HEK293 (cell line): Measurements from ENCODE around the gene AKAP4.

Experiments used
- CTCF ChIA-PET: fragments of 350-600 bp; formaldehyde crosslinking; extraction: SDS; loops from one replicate; lab custom pipeline; 2021; ENCODE audit warnings: antibody characterized with exemption; lab: Yijun Ruan, JAX
- POLR2A ChIA-PET: fragments of 300-600 bp; formaldehyde crosslinking; extraction: SDS; loops from one replicate; lab custom pipeline; 2020; ENCODE audit warnings: antibody characterized with exemption, inconsistent platforms; lab: Yijun Ruan, JAX
- H3K27ac ChIP-seq: fragments of 200-500 bp; sonication (Bioruptor generic); 2 replicates; pipeline ENCODE4 v1.5.1; 2014; ENCODE audit warnings: low read depth, low read length, control low read depth, inconsistent platforms; ENCODE audit errors: extremely low read depth
- H3K36me3 ChIP-seq, 2 experiments: fragments of 200-500 bp in 1 of 2; sonication (Bioruptor generic) in 1 of 2; 1 replicate in 1 of 2; 2 replicates in 1 of 2; pipeline ENCODE4 v1.5.1; 2014 to 2017; ENCODE audit warnings: inconsistent platforms in 2 of 2, low read length in 2 of 2; ENCODE audit not compliant: control insufficient read depth in 2 of 2, insufficient read depth in 1 of 2
- H3K4me1 ChIP-seq: fragments of 200-500 bp; sonication (Bioruptor generic); 2 replicates; pipeline ENCODE4 v1.5.1; 2014; ENCODE audit warnings: mild to moderate bottlenecking, low read length, inconsistent platforms; ENCODE audit not compliant: control insufficient read depth, insufficient read depth
- H3K4me3 ChIP-seq: 2 replicates; pipeline ENCODE4 v1.5.1; 2011; ENCODE audit warnings: low read depth, mild to moderate bottlenecking, control low read depth, low read length, moderate library complexity
- H3K9me3 ChIP-seq: fragments of 200-500 bp; sonication (Bioruptor generic); 2 replicates; pipeline ENCODE4 v1.5.1; 2014; ENCODE audit warnings: low read depth, low read length, inconsistent platforms; ENCODE audit not compliant: control insufficient read depth, insufficient read depth
- ATF2 ChIP-seq: fragments of 450-650 bp; formaldehyde crosslinking; IDR thresholded peaks from 2 replicates; pipeline ENCODE4 v1.5.1; 2016; ENCODE audit warnings: missing biosample characterization, missing genetic modification characterization, low read depth
- GLI2 ChIP-seq: fragments of 450-650 bp; formaldehyde crosslinking; IDR thresholded peaks from 2 replicates; pipeline ENCODE4; 2017; ENCODE audit warnings: missing biosample characterization, missing genetic modification characterization, low read depth, borderline replicate concordance
- IKZF3 ChIP-seq: fragments of 450-650 bp; IDR thresholded peaks from 2 replicates; pipeline ENCODE4 v1.5.0; 2018; ENCODE audit warnings: missing biosample characterization, mild to moderate bottlenecking, missing genetic modification characterization, moderate library complexity
- MYNN ChIP-seq: fragments of 450-650 bp; formaldehyde crosslinking; IDR thresholded peaks from 2 replicates; pipeline ENCODE4 v1.5.1; 2016; ENCODE audit warnings: missing biosample characterization, missing genetic modification characterization, borderline replicate concordance
- PBX3 ChIP-seq: sonication (generic); formaldehyde crosslinking; IDR thresholded peaks from 2 replicates; pipeline ENCODE4 v1.8.1; 2022; ENCODE audit warnings: mild to moderate bottlenecking, moderate library complexity, missing genetic modification reagents
- PRDM2 ChIP-seq: fragments of 450-650 bp; formaldehyde crosslinking; IDR thresholded peaks from 2 replicates; pipeline ENCODE4 v1.5.1; 2016; ENCODE audit warnings: missing biosample characterization, missing genetic modification characterization, borderline replicate concordance
- RBAK ChIP-seq: fragments of 450-650 bp; formaldehyde crosslinking; IDR thresholded peaks from 2 replicates; pipeline ENCODE4 v1.5.1; 2016; ENCODE audit warnings: missing biosample characterization, missing genetic modification characterization
- ZFP37 ChIP-seq: fragments of 450-650 bp; formaldehyde crosslinking; IDR thresholded peaks from 2 replicates; pipeline ENCODE4 v1.5.1; 2016; ENCODE audit warnings: missing biosample characterization, missing genetic modification characterization
- ZNF132 ChIP-seq: fragments of 450-650 bp; formaldehyde crosslinking; IDR thresholded peaks from 2 replicates; pipeline ENCODE4 v1.5.1; 2017; ENCODE audit warnings: missing biosample characterization, missing genetic modification characterization, borderline replicate concordance
- ZNF155 ChIP-seq: fragments of 450-650 bp; formaldehyde crosslinking; IDR thresholded peaks from 2 replicates; pipeline ENCODE4 v1.5.1; 2016; ENCODE audit warnings: missing biosample characterization, missing genetic modification characterization
- ZNF157 ChIP-seq: fragments of 450-650 bp; formaldehyde crosslinking; IDR thresholded peaks from 2 replicates; pipeline ENCODE4 v1.5.1; 2016; ENCODE audit warnings: missing biosample characterization, missing genetic modification characterization
- ZNF19 ChIP-seq: fragments of 450-650 bp; formaldehyde crosslinking; IDR thresholded peaks from 2 replicates; pipeline ENCODE4; 2016; ENCODE audit warnings: missing biosample characterization, missing genetic modification characterization, low read depth
- ZNF324 ChIP-seq: fragments of 450-650 bp; formaldehyde crosslinking; IDR thresholded peaks from 2 replicates; pipeline ENCODE4 v1.5.1; 2016; ENCODE audit warnings: missing biosample characterization, missing genetic modification characterization
- ZNF350 ChIP-seq: fragments of 450-650 bp; formaldehyde crosslinking; IDR thresholded peaks from 2 replicates; pipeline ENCODE4 v1.5.0; 2017; ENCODE audit warnings: missing biosample characterization, mild to moderate bottlenecking, missing genetic modification characterization
- ZNF423 ChIP-seq: fragments of 450-650 bp; formaldehyde crosslinking; IDR thresholded peaks from 2 replicates; pipeline ENCODE4 v1.5.1; 2016; ENCODE audit warnings: missing biosample characterization, missing genetic modification characterization
- ZNF449 ChIP-seq: fragments of 450-650 bp; formaldehyde crosslinking; IDR thresholded peaks from 2 replicates; pipeline ENCODE4 v1.5.1; 2017; ENCODE audit warnings: missing biosample characterization, mild to moderate bottlenecking, missing genetic modification characterization, moderate library complexity
- ZNF501 ChIP-seq: fragments of 450-650 bp; formaldehyde crosslinking; IDR thresholded peaks from 2 replicates; pipeline ENCODE4 v1.5.1; 2016; ENCODE audit warnings: missing biosample characterization, missing genetic modification characterization
- ZNF555 ChIP-seq: fragments of 450-650 bp; formaldehyde crosslinking; conservative IDR thresholded peaks from 2 replicates; pipeline ENCODE4 v1.5.1; 2017; ENCODE audit warnings: missing biosample characterization, mild to moderate bottlenecking, missing genetic modification characterization, inconsistent platforms
- ZNF571 ChIP-seq: fragments of 450-650 bp; formaldehyde crosslinking; IDR thresholded peaks from 2 replicates; pipeline ENCODE4 v1.5.0; 2017; ENCODE audit warnings: missing biosample characterization, missing genetic modification characterization
- ZNF621 ChIP-seq: fragments of 450-650 bp; formaldehyde crosslinking; IDR thresholded peaks from 2 replicates; pipeline ENCODE4 v1.5.1; 2017; ENCODE audit warnings: missing biosample characterization, missing genetic modification characterization
- ZNF623 ChIP-seq: fragments of 450-650 bp; formaldehyde crosslinking; IDR thresholded peaks from 2 replicates; pipeline ENCODE4 v1.5.1; 2016; ENCODE audit warnings: missing biosample characterization, missing genetic modification characterization
- ZNF626 ChIP-seq: fragments of 450-650 bp; sonication (Bioruptor Pico); formaldehyde crosslinking; IDR thresholded peaks from 2 replicates; pipeline ENCODE4 v1.5.1; 2018; ENCODE audit warnings: missing biosample characterization, missing genetic modification characterization, inconsistent platforms
- ZNF664 ChIP-seq: fragments of 450-650 bp; formaldehyde crosslinking; IDR thresholded peaks from 2 replicates; pipeline ENCODE4 v1.5.1; 2016; ENCODE audit warnings: missing biosample characterization, missing genetic modification characterization

Gene AKAP4

GRCh38 chrX:50200907-50201306 lies at the start of gene AKAP4:
Gene AKAP4, minus strand, starts transcription at chrX:50201007. Its CDS starts 118 bp downstream, at chrX:50200889.
- TF ChIP-seq PBX3 (CRISPR knock-in tag) (no peak), ZNF423 (tag by site-specific recombination) (no peak), ZNF155 (tag by site-specific recombination) (no peak), GLI2 (no peak), ZNF664 (tag by site-specific recombination) (no peak), ZNF626 (tag by site-specific recombination) (no peak)
- TF ChIP-seq, all 188 proteins: peak for 0
- Histone ChIP-seq H3K36me3 (no peaks in the 10 kb centered on the region), H3K27ac (no peak within 1 kb of the TSS), H3K9me3 (no peaks in the 10 kb centered on the region), H3K4me1 (no peaks in the 10 kb centered on the region), H3K4me3 (no peak within 1 kb of the TSS)
- ChIA-PET CTCF (interaction anchor here (0.6 kb wide), 1 partner anchor 77 kb away, joined by 5 read pairs; no protein-coding TSS in a partner anchor), POLR2A (no interaction called here)

GRCh38 chrX:50211510-50211909 lies 10.7 kb upstream of the AKAP4 start:
- H3K27ac ChIP-seq = no peak overlapping the region
- TF ChIP-seq IKZF3 (tag by site-specific recombination) = no peak
- TF ChIP-seq ZNF324 = no peak
- TF ChIP-seq ZNF350 = no peak
- no peak for TF ChIP-seq ZNF571 (tag by site-specific recombination)
- TF ChIP-seq ATF2 (tag by site-specific recombination) = no peak
- TF ChIP-seq ZNF501 = no peak
- no peak for TF ChIP-seq ZNF621 (tag by site-specific recombination)
- TF ChIP-seq ZNF19 (tag by site-specific recombination) = no peak
- no peak for TF ChIP-seq MYNN (tag by site-specific recombination)
- TF ChIP-seq ZNF449 (tag by site-specific recombination) = no peak
- no peak for TF ChIP-seq ZNF157
- no peak for TF ChIP-seq RBAK (tag by site-specific recombination)
- TF ChIP-seq ZNF623 (tag by site-specific recombination) = no peak
- no peak for TF ChIP-seq ZFP37 (tag by site-specific recombination)
- TF ChIP-seq ZNF132 (tag by site-specific recombination) = no peak
- TF ChIP-seq ZNF555 (tag by site-specific recombination) = no peak
- no peak for TF ChIP-seq PRDM2 (tag by site-specific recombination)
- TF ChIP-seq, all 188 proteins: peak for 0
- no peaks in the 10 kb centered on the region for H3K36me3 ChIP-seq
- no peak overlapping the region for H3K4me3 ChIP-seq
- ChIA-PET POLR2A (no interaction called here), CTCF (interaction anchor here (0.5 to 1.2 kb wide), 2 partner anchors 13 to 20 kb away, joined by 3 read pairs; no protein-coding TSS in a partner anchor)
- no peaks in the 10 kb centered on the region for H3K4me1 ChIP-seq
- no peaks in the 10 kb centered on the region for H3K9me3 ChIP-seq
